Skeletal muscle satellite cell (primary cell): ENCODE measurements around the gene ASB18.

Source experiments
- H3K27me3 ChIP-seq: 2 replicates; pipeline ENCODE4 v1.7.0; 2013; ENCODE audit warnings: low read length; ENCODE audit not compliant: control insufficient read depth, insufficient read depth
- H3K36me3 ChIP-seq: 2 replicates; pipeline ENCODE4 v1.7.0; 2013; ENCODE audit warnings: mild to moderate bottlenecking, control low read depth, low read length; ENCODE audit not compliant: insufficient read depth
- H3K4me1 ChIP-seq: 2 replicates; pipeline ENCODE4 v1.7.0; 2013; ENCODE audit warnings: low read length; ENCODE audit not compliant: control insufficient read depth, insufficient read depth
- H3K4me2 ChIP-seq: 2 replicates; pipeline ENCODE4 v1.7.0; 2013; ENCODE audit warnings: mild to moderate bottlenecking, low read length
- H3K4me3 ChIP-seq: 2 replicates; pipeline ENCODE4 v1.7.0; 2013; ENCODE audit warnings: low read length
- H3K9ac ChIP-seq: 2 replicates; pipeline ENCODE4 v1.7.0; 2013; ENCODE audit warnings: mild to moderate bottlenecking, low read depth, low read length, moderate library complexity
- H3K9me3 ChIP-seq: replicated peaks from 2 replicates; pipeline ENCODE4 v1.7.0; 2013; ENCODE audit warnings: mild to moderate bottlenecking, control low read depth, low read length

The ASB18 gene

DNA sequence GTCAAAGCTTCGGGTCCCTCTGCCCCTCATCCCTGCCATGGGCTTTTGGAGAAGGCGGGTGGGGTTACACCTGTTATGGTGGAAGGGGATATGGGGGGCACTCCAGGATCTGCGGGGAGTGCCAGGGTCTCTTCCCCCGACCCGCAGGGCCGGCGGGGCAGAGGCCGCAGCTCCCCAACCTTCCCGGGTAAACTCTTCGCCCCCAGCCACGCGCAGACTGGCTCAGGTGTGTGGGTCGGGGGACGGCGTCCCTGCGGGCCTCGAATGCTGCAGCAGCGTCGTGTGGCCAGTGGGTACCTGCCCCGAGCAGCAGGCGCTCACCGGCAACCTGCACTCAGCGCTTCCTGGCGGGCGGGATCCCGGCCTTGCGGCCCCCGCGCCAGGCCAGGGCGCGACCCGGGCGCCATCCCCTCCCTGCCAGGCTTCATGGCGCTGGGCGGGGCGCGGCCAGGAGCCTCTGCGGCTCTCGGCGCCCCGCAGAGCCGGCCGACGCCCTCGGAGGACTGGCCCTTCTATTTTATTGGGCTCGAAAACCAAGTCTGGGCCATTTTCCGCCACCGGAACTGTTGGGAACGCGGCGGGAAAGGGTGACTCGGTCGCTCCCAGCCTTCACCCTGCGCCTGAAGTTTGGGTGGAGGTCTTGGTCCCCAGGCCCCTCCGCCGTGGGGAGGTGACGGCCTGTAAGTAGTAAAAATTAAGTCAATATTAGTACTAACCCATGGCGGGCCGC is 100.6 kb downstream of the ASB18 start:
- peak overlapping the region; percentile 89 for H3K4me2 ChIP-seq
- H3K4me1 ChIP-seq, result peaks cover 32% of the 10 kb centered on the region
- H3K36me3 ChIP-seq, result no peaks in the 10 kb centered on the region
- H3K9me3 ChIP-seq, result no peaks in the 10 kb centered on the region
- peak overlapping the region; percentile 66 for H3K4me3 ChIP-seq
- H3K9ac ChIP-seq, result peak overlapping the region; percentile 42
- H3K27me3 ChIP-seq, result peaks cover 41% of the 10 kb centered on the region

GRCh38 chr2:236162882-236163470 is 101.2 kb downstream of the ASB18 start:
- Histone ChIP-seq H3K9ac (no peak overlapping the region), H3K4me1 (peaks cover 30% of the 10 kb centered on the region), H3K36me3 (no peaks in the 10 kb centered on the region), H3K4me2 (no peak overlapping the region), H3K27me3 (peaks cover 40% of the 10 kb centered on the region), H3K9me3 (no peaks in the 10 kb centered on the region), H3K4me3 (no peak overlapping the region)

GRCh38 chr2:236162031-236162845 is 102.0 kb downstream of the ASB18 start:
- H3K9me3 ChIP-seq, result no peaks in the 10 kb centered on the region
- H3K9ac ChIP-seq, result no peak overlapping the region
- peaks cover 38% of the 10 kb centered on the region for H3K27me3 ChIP-seq

DNA sequence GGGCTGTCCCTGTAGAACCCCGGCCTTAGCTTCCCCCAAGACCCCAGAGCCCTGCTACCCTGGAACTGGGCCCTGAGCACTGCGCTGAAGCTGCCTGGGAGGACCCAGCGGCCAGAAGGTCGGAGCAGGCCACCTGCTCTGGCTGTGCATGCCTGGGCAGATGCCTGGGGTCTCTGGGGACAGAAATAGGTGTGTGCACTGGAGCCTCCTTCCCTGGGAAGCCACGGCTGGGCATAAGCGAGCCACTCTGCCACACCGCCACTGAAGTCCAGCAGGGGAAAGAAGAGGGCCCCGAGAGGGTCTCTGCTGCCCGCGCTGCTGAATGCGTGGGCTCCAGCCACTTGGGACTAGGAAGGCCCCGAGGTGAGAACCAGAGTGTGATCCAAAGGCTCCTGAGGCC is 102.7 kb downstream of the ASB18 start:
- H3K4me2 ChIP-seq, result no peak overlapping the region
- no peak overlapping the region for H3K4me3 ChIP-seq
- H3K36me3 ChIP-seq, result no peaks in the 10 kb centered on the region
- peaks cover 34% of the 10 kb centered on the region for H3K27me3 ChIP-seq
- no peak overlapping the region for H3K9ac ChIP-seq
- no peaks in the 10 kb centered on the region for H3K9me3 ChIP-seq
- H3K4me1 ChIP-seq, result peaks cover 18% of the 10 kb centered on the region

More at GRCh38 chr2:236162031-236162845, 102.0 kb downstream of the ASB18 start:
- H3K4me2 ChIP-seq, result no peak overlapping the region
- H3K36me3 ChIP-seq, result no peaks in the 10 kb centered on the region
- no peak overlapping the region for H3K4me3 ChIP-seq
- H3K4me1 ChIP-seq, result peaks cover 25% of the 10 kb centered on the region

- H3K4me3 ChIP-seq, result no peak overlapping the region
- H3K27me3 ChIP-seq, result peaks cover 29% of the 10 kb centered on the region
- H3K4me1 ChIP-seq, result peaks cover 14% of the 10 kb centered on the region
- no peak overlapping the region for H3K9ac ChIP-seq
- no peak overlapping the region for H3K4me2 ChIP-seq
- no peaks in the 10 kb centered on the region for H3K36me3 ChIP-seq
- no peaks in the 10 kb centered on the region for H3K9me3 ChIP-seq
Observed at GRCh38 chr2:236161082-236161462, 103.1 kb downstream of the ASB18 start.

DNA sequence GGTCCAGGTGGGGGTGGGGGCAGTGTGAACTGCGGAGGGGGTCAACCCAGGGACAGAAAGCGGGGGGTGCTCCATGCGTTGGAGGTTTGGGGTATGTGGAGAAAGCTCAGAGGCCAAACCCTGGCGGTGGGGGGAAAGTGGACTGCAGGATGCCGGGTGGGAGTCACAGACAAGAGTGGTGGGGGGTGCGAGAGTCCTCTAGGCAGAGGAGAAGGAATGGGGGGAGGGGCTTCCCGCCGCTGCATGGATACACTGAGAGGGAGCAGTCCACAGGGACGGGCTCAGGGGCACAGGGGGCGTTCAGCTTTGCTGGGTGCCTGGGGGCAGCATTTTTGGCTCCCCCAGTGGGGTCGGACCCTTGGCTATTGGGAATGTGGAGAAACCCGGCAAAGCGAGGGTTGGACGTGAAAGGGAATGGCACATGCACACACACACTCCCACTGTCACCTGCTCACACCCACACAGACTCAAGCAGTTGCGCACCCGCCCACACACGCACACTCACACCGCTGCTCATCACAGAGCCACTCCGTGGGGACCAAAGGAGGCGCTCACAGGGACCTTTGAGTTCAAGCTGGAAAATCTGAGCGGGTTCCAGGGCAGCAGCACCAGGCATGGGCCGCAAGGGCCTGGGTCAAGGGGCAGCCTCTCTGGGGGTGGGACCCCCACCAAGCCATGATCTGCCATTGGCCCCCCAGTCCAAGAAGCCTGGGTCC is 103.7 kb downstream of the ASB18 start:
- Histone ChIP-seq H3K4me3 (no peak overlapping the region), H3K27me3 (peaks cover 24% of the 10 kb centered on the region), H3K36me3 (no peaks in the 10 kb centered on the region), H3K9ac (no peak overlapping the region), H3K4me1 (peaks cover 14% of the 10 kb centered on the region), H3K4me2 (no peak overlapping the region), H3K9me3 (no peaks in the 10 kb centered on the region)

GRCh38 chr2:236159778-236160170 is 104.4 kb downstream of the ASB18 start:
- H3K4me1 ChIP-seq, result peaks cover 12% of the 10 kb centered on the region
- peaks cover 16% of the 10 kb centered on the region for H3K27me3 ChIP-seq
- no peak overlapping the region for H3K4me2 ChIP-seq
- no peaks in the 10 kb centered on the region for H3K36me3 ChIP-seq
- no peak overlapping the region for H3K4me3 ChIP-seq
- no peak overlapping the region for H3K9ac ChIP-seq
- no peaks in the 10 kb centered on the region for H3K9me3 ChIP-seq

DNA sequence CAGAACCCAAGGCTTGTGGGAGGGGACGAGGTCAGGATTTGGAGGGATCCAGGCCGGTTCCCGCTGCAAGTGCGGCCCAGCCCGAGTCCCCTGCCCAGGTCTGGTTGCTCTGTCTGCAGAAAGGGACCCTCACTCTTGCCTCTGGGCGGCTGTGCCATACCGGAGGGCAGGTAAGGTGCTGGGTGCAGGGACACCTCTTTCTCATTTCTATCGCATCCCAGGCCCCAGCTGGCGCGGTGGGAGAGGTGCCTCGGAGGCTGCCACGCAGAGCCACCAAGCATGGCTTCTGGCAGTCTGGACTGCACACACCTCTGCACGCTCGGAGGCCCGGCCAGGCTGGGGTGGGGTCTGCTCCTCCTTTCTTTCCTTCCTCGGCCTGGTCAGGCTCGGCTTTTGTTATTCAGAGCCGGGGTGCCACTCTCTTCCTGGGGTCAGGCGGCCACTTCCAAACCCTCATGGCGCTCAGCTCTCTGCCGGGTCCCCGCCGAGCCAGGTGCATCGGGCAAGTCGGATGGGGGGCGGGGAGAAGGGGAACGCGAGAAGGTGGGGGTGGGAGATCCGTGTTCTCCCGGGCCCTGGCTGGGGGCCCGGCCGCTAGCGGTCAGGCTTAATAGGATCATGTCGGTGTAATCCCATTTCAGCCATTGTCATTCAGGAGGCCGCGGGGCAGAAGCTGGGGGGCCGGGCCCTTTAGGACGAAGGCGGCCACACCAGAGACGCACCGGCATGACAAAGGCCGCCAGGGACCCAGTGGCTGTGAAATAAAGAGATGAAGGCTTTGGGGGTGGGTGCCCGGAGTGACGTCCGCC is 105.0 kb downstream of the ASB18 start:
- Histone ChIP-seq H3K9me3 (no peaks in the 10 kb centered on the region), H3K4me2 (no peak overlapping the region), H3K27me3 (peaks cover 12% of the 10 kb centered on the region), H3K4me3 (no peak overlapping the region), H3K9ac (no peak overlapping the region), H3K36me3 (no peaks in the 10 kb centered on the region), H3K4me1 (peaks cover 6% of the 10 kb centered on the region)

- Histone ChIP-seq H3K36me3 (no peaks in the 10 kb centered on the region), H3K9ac (no peak overlapping the region), H3K9me3 (no peaks in the 10 kb centered on the region), H3K4me3 (no peak overlapping the region), H3K4me1 (no peaks in the 10 kb centered on the region), H3K4me2 (no peak overlapping the region), H3K27me3 (peaks cover 12% of the 10 kb centered on the region)
Observed at GRCh38 chr2:236157815-236158498, 106.2 kb downstream of the ASB18 start.

DNA sequence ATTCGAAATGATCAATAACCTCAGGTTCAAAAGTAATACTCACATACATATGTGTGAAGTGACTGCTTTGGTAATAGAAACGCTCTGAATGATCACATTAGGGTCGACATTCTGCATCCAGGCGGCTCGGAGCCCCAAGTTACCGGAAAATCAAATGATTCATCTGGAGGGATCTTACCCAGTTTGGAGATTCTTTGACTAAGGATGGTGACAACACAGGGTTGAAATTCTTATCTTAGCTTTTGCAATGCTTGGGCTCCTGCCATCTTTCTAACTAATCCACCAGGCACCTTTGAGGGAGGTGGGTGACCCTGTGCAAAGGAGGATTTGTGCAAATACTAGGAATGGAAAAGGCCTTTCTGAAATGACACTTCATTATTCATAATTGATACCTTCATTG is 106.8 kb downstream of the ASB18 start:
- H3K36me3 ChIP-seq, result no peaks in the 10 kb centered on the region
- no peaks in the 10 kb centered on the region for H3K9me3 ChIP-seq
- peaks cover 12% of the 10 kb centered on the region for H3K27me3 ChIP-seq
- H3K4me3 ChIP-seq, result no peak overlapping the region
- no peak overlapping the region for H3K4me2 ChIP-seq
- H3K4me1 ChIP-seq, result no peaks in the 10 kb centered on the region
- no peak overlapping the region for H3K9ac ChIP-seq
